CD8-positive, alpha-beta memory T cell (primary cell): ENCODE results near the gene KLF1. TPM values are rescaled to one million over a fixed set of nuclear protein-coding genes. Genes with fewer than 3 reads are reported as not detected.

ENCODE experiments used
- CTCF ChIA-PET: fragments of 350-600 bp; sonication (Branson Sonifier 250); formaldehyde crosslinking; loops from one replicate; lab custom pipeline; 2021; ENCODE audit warnings: antibody characterized with exemption; lab: Charles Lee
- POLR2A ChIA-PET: fragments of 350-600 bp; sonication (Branson Sonifier 250); formaldehyde crosslinking; loops from one replicate; lab custom pipeline; 2021; ENCODE audit warnings: antibody characterized with exemption; lab: Charles Lee
- DNase-seq, 5 donors: peaks; one replicate each; pipeline versions ENCODE4 v3.0.0 to v3.0.0-alpha.2; 2020 to 2022; ENCODE audit warnings: mixed read lengths in 1 of 5
- H3K27ac ChIP-seq: one replicate; pipeline ENCODE4 v1.7.0; 2013; ENCODE audit warnings: low read depth, mild to moderate bottlenecking, low read length, moderate library complexity
- H3K27me3 ChIP-seq: 2 replicates; pipeline ENCODE4 v1.7.0; 2013; ENCODE audit warnings: low read length, mild to moderate bottlenecking; ENCODE audit not compliant: insufficient read depth, poor library complexity, severe bottlenecking
- H3K36me3 ChIP-seq: 2 replicates; pipeline ENCODE4 v1.7.0; 2013; ENCODE audit warnings: mild to moderate bottlenecking, low read length, moderate library complexity; ENCODE audit not compliant: insufficient read depth
- H3K4me1 ChIP-seq: 2 replicates; pipeline ENCODE4 v1.7.0; 2013; ENCODE audit warnings: mild to moderate bottlenecking, low read length, moderate library complexity; ENCODE audit not compliant: insufficient read depth
- H3K4me3 ChIP-seq: 2 replicates; pipeline ENCODE4 v1.7.0; 2013; ENCODE audit warnings: mild to moderate bottlenecking, low read length
- H3K9me3 ChIP-seq: 2 replicates; pipeline ENCODE4 v1.7.0; 2013; ENCODE audit warnings: mild to moderate bottlenecking, low read length
- H3K27ac Mint-ChIP-seq, 8 donors: one replicate each; pipeline ENCODE4 v1.8.0; 2020 to 2021; ENCODE audit warnings: mixed read lengths in 8 of 8, mild to moderate bottlenecking in 6 of 8, inconsistent platforms in 3 of 8, moderate library complexity in 3 of 8
- H3K27me3 Mint-ChIP-seq, 2 donors: one replicate each; pipeline ENCODE4 v1.8.0; 2020 to 2021; ENCODE audit warnings: mixed read lengths in 2 of 2, mild to moderate bottlenecking in 1 of 2, moderate library complexity in 1 of 2
- H3K36me3 Mint-ChIP-seq, 3 donors: one replicate each; pipeline ENCODE4 v1.8.0; 2020 to 2021; ENCODE audit warnings: mixed read lengths in 3 of 3, inconsistent platforms in 1 of 3, mild to moderate bottlenecking in 1 of 3
- H3K4me1 Mint-ChIP-seq, 3 donors: one replicate each; pipeline ENCODE4 v1.8.0; 2020 to 2021; ENCODE audit warnings: mixed read lengths in 3 of 3, inconsistent platforms in 1 of 3, mild to moderate bottlenecking in 1 of 3
- H3K4me3 Mint-ChIP-seq, 7 donors: one replicate each; pipeline ENCODE4 v1.8.0; 2020 to 2021; ENCODE audit warnings: mixed read lengths in 7 of 7, mild to moderate bottlenecking in 6 of 7, moderate library complexity in 4 of 7, inconsistent platforms in 2 of 7
- H3K9me3 Mint-ChIP-seq, 5 donors: one replicate each; pipeline ENCODE4 v1.8.0; 2020 to 2022; ENCODE audit warnings: mixed read lengths in 5 of 5, mild to moderate bottlenecking in 3 of 5, moderate library complexity in 2 of 5, inconsistent platforms in 1 of 5
- polyA plus RNA-seq: library from polyadenylated mRNA; unstranded; fragments of 300-500 nt; fragmentation: Illumina TruSeq; gene quantifications from one replicate; pipeline ENCODE4 v1.2.3, GENCODE V29; 2021
- total RNA-seq, 2 experiments: library from RNA; stranded (reverse); gene quantifications; one replicate each; pipeline ENCODE4 v1.2.3, GENCODE V29; 2021

Gene KLF1
- total and polyA plus RNA-seq, 3 experiments from 2014 or later, result 0.84 to 0.90 TPM; not detected in 1

DNA sequence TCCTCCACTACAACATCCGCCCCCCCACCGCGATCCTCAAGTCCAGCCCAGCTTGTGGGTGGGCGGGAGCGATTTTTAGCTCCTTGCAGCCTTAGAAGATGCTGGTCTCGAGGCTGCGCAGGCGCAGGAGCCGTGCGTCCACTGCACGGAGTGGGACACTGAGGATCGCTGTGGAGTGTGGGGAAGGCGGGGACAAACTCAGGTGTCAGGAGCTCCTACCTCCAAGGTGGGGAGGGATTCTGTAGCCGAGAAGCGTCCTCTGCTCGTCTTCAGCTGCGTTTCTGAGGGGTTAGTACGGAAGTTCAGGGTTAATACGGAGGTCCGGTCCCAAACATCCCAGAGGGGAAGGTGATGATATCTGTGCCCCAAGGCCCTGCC lies 52.4 kb downstream of the KLF1 start, which contains the start of gene RTBDN:
RTBDN (minus strand) TSS at position 14 of the 378 bp plus-strand sequence. CDS start 4,600 bp downstream, outside the sequence.
- ChIA-PET CTCF (interaction anchor here (1.4 to 1.7 kb wide), 2 partner anchors 38 to 68 kb away, joined by 3 to 4 read pairs; no protein-coding TSS in a partner anchor), POLR2A (no interaction called here)
- no peak within 1 kb of the TSS for H3K27ac ChIP-seq
- no peak within 1 kb of the TSS for H3K4me3 ChIP-seq
- Mint-ChIP-seq H3K36me3 (peaks cover 0 to 3% (median 0%) of the 10 kb centered on the region in 3 donors), H3K4me3 (peak within 1 kb of the TSS; percentile 41 to 64 (median 50)), H3K27ac (peak within 1 kb of the TSS in 4 of 8 donors; percentile 34 to 67 (median 51)), H3K9me3 (peaks cover 0 to 11% (median 6%) of the 10 kb centered on the region in 5 donors), H3K27me3 (peaks cover 79 to 80% of the 10 kb centered on the region in 2 donors), H3K4me1 (peaks cover 32 to 39% (median 38%) of the 10 kb centered on the region in 3 donors)
- no peak for DNase-seq
- no peaks in the 10 kb centered on the region for H3K9me3 ChIP-seq
- peaks cover 27% of the 10 kb centered on the region for H3K4me1 ChIP-seq
- no peaks in the 10 kb centered on the region for H3K36me3 ChIP-seq
- H3K27me3 ChIP-seq, result peaks cover 76% of the 10 kb centered on the region

Other genes starting within 250 kb of the KLF1 start
- 10 to 100 TPM; 83.8 to 85.3 TPM for gene MAN2B1, start 220.5 kb downstream of the KLF1 start, total RNA-seq
- 76.4 TPM for gene MAN2B1, start 220.5 kb downstream of the KLF1 start, polyA plus RNA-seq
- gene WDR83, start 220.4 kb downstream of the KLF1 start, total RNA-seq, result 10 to 100 TPM; 18.8 to 19.9 TPM
- gene WDR83, start 220.4 kb downstream of the KLF1 start, polyA plus RNA-seq, result 13.1 TPM
- 100 to 1,000 TPM; 113 to 116 TPM for gene DHPS, start 205.3 kb downstream of the KLF1 start, total RNA-seq
- gene DHPS, start 205.3 kb downstream of the KLF1 start, polyA plus RNA-seq, result 91.8 TPM
- not detected for gene GNG14, start 199.2 kb downstream of the KLF1 start, total RNA-seq
- gene GNG14, start 199.2 kb downstream of the KLF1 start, polyA plus RNA-seq, result not detected
- 1 to 10 TPM; 7.9 to 8.1 TPM for gene FBXW9, start 190.6 kb downstream of the KLF1 start, total RNA-seq
- gene FBXW9, start 190.6 kb downstream of the KLF1 start, polyA plus RNA-seq, result 5.9 TPM
- gene TNPO2, start 163.3 kb downstream of the KLF1 start, total RNA-seq, result 100 to 1,000 TPM; 148 TPM
- 3.4 TPM for gene TNPO2, start 163.3 kb downstream of the KLF1 start, polyA plus RNA-seq
- 100 to 1,000 TPM; 243 to 247 TPM for gene TRIR, start 152.5 kb downstream of the KLF1 start, total RNA-seq
- 248 TPM for gene TRIR, start 152.5 kb downstream of the KLF1 start, polyA plus RNA-seq
- gene GET3, start 149.7 kb downstream of the KLF1 start, total RNA-seq, result 100 to 1,000 TPM in 1 of 2 experiments, 10 to 100 TPM in 1; 96.9 to 101 TPM
- gene GET3, start 149.7 kb downstream of the KLF1 start, polyA plus RNA-seq, result 72.5 TPM
- gene BEST2, start 135.4 kb downstream of the KLF1 start, total RNA-seq, result not detected
- not detected for gene BEST2, start 135.4 kb downstream of the KLF1 start, polyA plus RNA-seq
- 10 to 100 TPM in 1 of 2 experiments, 1 to 10 TPM in 1; 9.8 to 11.4 TPM for gene HOOK2, start 111.6 kb downstream of the KLF1 start, total RNA-seq
- gene HOOK2, start 111.6 kb downstream of the KLF1 start, polyA plus RNA-seq, result 2.9 TPM
- gene JUNB, start 95.7 kb downstream of the KLF1 start, total RNA-seq, result 100 to 1,000 TPM; 249 to 259 TPM
- gene JUNB, start 95.7 kb downstream of the KLF1 start, polyA plus RNA-seq, result 1,529 TPM
- gene PRDX2, start 85.4 kb downstream of the KLF1 start, total RNA-seq, result 100 to 1,000 TPM; 183 to 184 TPM
- 257 TPM for gene PRDX2, start 85.4 kb downstream of the KLF1 start, polyA plus RNA-seq
- gene THSD8, start 85.1 kb downstream of the KLF1 start, total RNA-seq, result 10 to 100 TPM; 24.6 to 31.0 TPM
- gene THSD8, start 85.1 kb downstream of the KLF1 start, polyA plus RNA-seq, result not detected
- 10 to 100 TPM; 51.5 to 62.4 TPM for gene RNASEH2A, start 80.6 kb downstream of the KLF1 start, total RNA-seq
- gene RNASEH2A, start 80.6 kb downstream of the KLF1 start, polyA plus RNA-seq, result 24.1 TPM
- gene RTBDN, start 52.6 kb downstream of the KLF1 start, total RNA-seq, result not detected
- not detected for gene RTBDN, start 52.6 kb downstream of the KLF1 start, polyA plus RNA-seq
- gene MAST1, start 48.7 kb downstream of the KLF1 start, total RNA-seq, result under 1 TPM; 0.24 to 0.38 TPM
- 1.2 TPM for gene MAST1, start 48.7 kb downstream of the KLF1 start, polyA plus RNA-seq
- gene DNASE2, start 5.8 kb downstream of the KLF1 start, total RNA-seq, result 10 to 100 TPM; 20.7 to 22.4 TPM
- gene DNASE2, start 5.8 kb downstream of the KLF1 start, polyA plus RNA-seq, result 61.6 TPM
- gene GCDH, start 4.0 kb upstream of the KLF1 start, total RNA-seq, result 10 to 100 TPM; 59.4 to 60.1 TPM
- gene GCDH, start 4.0 kb upstream of the KLF1 start, polyA plus RNA-seq, result 19.7 TPM
- 1 to 10 TPM; 1.5 to 2.1 TPM for gene SYCE2, start 32.1 kb upstream of the KLF1 start, total RNA-seq
- gene SYCE2, start 32.1 kb upstream of the KLF1 start, polyA plus RNA-seq, result not detected
- gene FARSA, start 46.5 kb upstream of the KLF1 start, total RNA-seq, result 100 to 1,000 TPM; 188 to 192 TPM
- 64.5 TPM for gene FARSA, start 46.5 kb upstream of the KLF1 start, polyA plus RNA-seq
- gene CALR, start 51.4 kb upstream of the KLF1 start, total RNA-seq, result 100 to 1,000 TPM; 832 to 843 TPM
- 174 TPM for gene CALR, start 51.4 kb upstream of the KLF1 start, polyA plus RNA-seq
- 100 to 1,000 TPM; 227 to 230 TPM for gene RAD23A, start 58.7 kb upstream of the KLF1 start, total RNA-seq
- 115 TPM for gene RAD23A, start 58.7 kb upstream of the KLF1 start, polyA plus RNA-seq
- 10 to 100 TPM; 37.3 to 38.6 TPM for gene GADD45GIP1, start 70.0 kb upstream of the KLF1 start, total RNA-seq
- gene GADD45GIP1, start 70.0 kb upstream of the KLF1 start, polyA plus RNA-seq, result 64.1 TPM
- gene DAND5, start 82.4 kb upstream of the KLF1 start, total RNA-seq, result not detected
- gene DAND5, start 82.4 kb upstream of the KLF1 start, polyA plus RNA-seq, result not detected
- 1 to 10 TPM; 2.3 to 2.8 TPM for gene NFIX, start 108.3 kb upstream of the KLF1 start, total RNA-seq
- 0.94 TPM for gene NFIX, start 108.3 kb upstream of the KLF1 start, polyA plus RNA-seq
- gene LYL1, start 215.7 kb upstream of the KLF1 start, total RNA-seq, result 1 to 10 TPM; 2.3 to 2.5 TPM
- 4.1 TPM for gene LYL1, start 215.7 kb upstream of the KLF1 start, polyA plus RNA-seq
- 100 to 1,000 TPM; 138 TPM for gene TRMT1, start 229.5 kb upstream of the KLF1 start, total RNA-seq
- gene TRMT1, start 229.5 kb upstream of the KLF1 start, polyA plus RNA-seq, result 18.2 TPM
- 100 to 1,000 TPM in 1 of 2 experiments, 10 to 100 TPM in 1; 89.9 to 111 TPM for gene NACC1, start 231.1 kb upstream of the KLF1 start, total RNA-seq
- gene NACC1, start 231.1 kb upstream of the KLF1 start, polyA plus RNA-seq, result 3.9 TPM